HG03060 (cell line): ENCODE measurements around the gene MBOAT2.
"Not testable (repeated sequence)": the region's sequence is repeated elsewhere in the genome, so short reads cannot be mapped to it uniquely, and the experiment has no call there.

Source experiments
- ATAC-seq: cut with Tn5 transposase; IDR thresholded peaks from one replicate; pipeline ENCODE4 v1.9.1; 2021; ENCODE audit warnings: low read depth, moderate number of reproducible peaks; ENCODE audit not compliant: unreplicated experiment

MBOAT2 gene

GRCh38 chr2:8965216-8965969 is 38.1 kb downstream of the MBOAT2 start:
- ATAC-seq = no peak

- ATAC-seq = no peak
These were observed 40.6 kb downstream of the MBOAT2 start for GRCh38 chr2:8962890-8963289.

GRCh38 chr2:8957628-8958027 is 45.9 kb downstream of the MBOAT2 start:
- no peak for ATAC-seq

DNA sequence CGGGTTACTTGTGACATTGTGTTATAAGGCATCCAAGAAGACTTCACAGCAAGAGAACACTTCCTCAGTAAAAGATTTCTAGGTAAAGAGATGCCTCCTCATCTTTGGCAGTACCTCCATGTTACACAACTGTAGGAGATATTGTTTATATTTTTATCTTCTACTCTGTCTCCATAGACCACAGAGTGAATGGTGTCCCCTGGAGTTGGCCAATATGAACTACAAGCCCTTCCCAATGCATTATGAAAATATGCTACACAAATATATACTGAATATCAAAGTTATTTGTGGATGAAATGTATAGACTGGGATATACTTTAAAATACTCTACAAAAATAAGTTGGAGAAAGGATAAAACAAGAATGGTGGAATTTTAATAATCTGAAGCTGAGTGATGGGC is 46.7 kb downstream of the MBOAT2 start:
- ATAC-seq = no peak

DNA sequence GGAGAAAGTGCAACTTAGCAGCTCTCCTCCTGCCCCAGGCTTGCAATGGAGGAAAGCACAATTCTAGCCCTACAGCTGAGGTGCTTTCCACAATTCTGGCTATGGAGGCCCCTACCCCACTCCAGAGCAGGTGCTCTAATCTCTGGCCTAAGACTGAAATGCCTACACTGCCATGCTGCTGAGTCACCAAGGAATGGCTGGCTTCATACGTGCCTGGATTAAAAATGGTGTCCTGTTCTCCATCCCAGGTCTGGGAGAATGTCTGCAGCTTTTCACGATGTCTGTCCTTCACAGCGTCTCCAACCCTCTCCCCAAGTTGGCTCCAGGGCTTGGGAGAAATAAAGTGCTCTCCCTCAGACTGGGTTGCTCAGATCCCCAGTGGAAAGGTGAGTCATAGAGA is 48.5 kb downstream of the MBOAT2 start:
- no peak for ATAC-seq

DNA sequence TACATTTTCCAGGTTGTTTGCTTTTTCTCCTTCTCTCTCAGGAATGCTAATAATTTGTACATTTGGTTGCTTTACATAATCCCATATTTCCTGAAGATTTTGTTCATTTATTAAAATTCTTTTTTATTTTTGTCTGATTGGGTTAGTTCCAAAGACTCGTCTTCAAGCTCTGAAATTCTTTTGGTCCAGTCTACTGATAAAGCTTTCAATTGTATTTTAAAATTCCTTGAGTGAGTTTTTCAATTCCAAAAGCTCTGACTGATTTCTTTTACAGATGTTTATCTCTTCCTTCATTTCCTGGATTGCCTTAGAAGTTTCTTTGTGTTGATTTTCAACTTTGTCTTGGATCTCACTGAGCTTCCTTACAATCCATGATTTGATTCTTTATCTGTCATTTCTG is 50.0 kb downstream of the MBOAT2 start:
- ATAC-seq = no peak

DNA sequence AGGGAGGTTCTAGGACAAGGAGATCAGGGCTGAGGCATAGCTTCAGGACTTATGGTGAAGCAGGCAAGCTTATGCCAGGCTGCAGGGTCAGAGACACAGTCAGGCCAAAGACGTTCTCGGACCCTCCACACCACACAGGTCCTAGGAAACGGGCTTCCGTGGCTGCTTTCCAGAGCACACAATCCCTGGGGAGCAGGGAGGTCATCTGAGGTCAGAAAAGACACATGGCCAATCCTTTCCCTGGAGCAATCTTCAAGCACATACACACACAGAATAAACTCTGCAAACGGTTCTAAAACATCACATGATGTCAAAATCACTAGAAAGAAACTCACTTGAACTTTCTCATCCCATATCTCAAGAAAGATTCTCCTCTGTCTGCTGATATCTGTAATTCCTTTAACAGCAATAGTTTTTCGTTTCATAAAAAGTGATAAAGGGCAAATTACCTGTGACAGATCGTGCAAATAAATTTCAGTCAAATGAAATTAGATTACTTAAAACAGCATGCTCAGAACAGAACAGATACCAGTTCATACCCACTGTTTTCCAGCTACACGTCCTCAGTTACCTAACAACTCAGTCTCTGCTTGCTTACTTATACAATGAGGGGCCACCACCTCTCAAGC is 63.9 kb downstream of the MBOAT2 start:
- ATAC-seq = no peak

DNA sequence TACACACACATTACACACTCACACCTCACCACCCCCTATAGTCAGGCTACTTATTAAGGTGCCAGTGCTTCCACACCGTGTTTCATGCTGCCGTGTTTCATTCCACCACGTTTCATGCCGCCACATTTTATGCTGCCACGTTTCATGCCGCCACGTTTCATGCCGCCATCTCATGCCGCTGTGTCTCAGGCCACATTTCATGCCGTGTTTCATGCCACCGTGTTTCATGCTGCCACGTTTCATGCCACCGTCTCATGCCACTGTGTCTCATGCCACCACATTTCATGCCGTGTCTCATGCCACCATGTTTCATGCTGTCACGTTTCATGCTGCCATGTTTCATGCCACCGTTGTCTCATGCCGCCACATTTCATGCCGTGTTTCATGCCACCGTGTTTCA is 65.1 kb downstream of the MBOAT2 start:
- ATAC-seq = no peak

DNA sequence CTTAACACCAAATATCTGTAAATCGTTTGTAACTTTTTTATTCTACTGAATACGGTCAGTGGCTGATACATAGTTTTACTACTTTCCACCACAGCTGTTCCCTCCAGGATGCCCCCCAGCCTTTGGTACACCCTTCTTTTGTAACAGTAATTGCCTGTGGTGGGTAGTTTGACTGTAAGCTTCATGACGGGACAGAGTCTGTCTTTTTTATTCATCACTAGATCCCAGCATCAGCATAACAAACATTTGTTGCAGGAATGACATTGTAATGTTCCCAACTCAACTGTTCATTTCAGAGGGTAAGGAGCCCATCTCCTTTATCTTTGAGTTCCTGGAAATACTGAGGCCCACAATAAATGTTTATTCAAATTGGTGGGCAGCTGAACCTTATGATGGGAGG is 67.5 kb downstream of the MBOAT2 start:
- no peak for ATAC-seq

DNA sequence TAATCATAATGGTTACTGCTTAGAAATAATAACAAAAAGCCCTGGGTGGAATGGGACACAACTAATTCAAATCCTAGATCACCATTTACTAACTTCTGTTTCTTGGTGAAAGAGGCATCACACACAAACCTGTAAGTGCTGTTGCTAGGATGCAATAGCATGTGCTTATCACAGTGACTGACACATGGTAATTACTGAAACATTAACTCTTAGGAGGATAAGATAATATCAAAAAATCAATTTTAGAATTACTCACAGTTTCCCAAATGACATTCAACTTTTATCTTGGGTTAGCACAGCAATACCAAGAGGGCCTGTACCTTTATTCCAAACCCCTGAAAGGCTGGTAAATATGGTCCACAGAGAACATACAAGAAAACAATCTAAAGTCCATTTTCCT is 69.1 kb downstream of the MBOAT2 start:
- ATAC-seq = no peak

DNA sequence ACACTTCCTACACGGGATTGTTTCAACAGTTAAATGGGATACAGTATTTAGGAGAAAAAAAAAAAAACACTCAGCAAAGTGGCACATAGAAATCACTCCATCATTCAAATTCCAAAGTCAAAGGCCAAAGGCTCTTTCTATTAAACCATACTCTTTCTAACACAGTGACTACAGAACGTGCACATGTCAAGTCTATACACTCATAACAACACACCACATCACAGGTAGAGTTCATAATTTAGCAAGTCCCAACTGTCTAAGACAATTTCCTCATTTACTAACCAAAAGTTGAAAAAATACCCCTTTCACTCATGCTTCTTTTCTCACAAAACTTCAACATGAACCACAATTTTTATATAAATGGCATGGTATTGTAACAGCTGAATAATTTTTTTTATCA is 70.8 kb downstream of the MBOAT2 start:
- ATAC-seq = no peak

GRCh38 chr2:8930185-8930584 is 73.3 kb downstream of the MBOAT2 start:
- ATAC-seq = not testable (repeated sequence)

DNA sequence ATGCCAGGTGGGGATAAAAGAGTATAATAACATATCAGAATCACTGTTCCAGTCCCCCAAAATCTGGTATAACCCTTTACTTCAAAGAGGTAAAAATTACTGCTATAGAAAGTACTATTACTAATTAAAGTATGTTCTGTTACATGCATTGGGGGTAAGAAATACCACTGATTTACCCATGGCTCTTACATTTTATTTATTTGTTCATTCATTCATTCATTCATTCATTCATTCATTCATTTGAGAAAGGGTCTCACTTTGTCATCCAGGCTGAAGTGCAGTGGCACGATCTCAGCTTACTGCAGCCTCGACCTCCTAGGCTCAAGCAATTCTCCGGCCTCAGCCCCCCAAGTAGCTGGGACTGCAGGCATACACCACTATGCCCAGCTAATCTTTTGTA is 74.4 kb downstream of the MBOAT2 start:
- ATAC-seq = no peak

DNA sequence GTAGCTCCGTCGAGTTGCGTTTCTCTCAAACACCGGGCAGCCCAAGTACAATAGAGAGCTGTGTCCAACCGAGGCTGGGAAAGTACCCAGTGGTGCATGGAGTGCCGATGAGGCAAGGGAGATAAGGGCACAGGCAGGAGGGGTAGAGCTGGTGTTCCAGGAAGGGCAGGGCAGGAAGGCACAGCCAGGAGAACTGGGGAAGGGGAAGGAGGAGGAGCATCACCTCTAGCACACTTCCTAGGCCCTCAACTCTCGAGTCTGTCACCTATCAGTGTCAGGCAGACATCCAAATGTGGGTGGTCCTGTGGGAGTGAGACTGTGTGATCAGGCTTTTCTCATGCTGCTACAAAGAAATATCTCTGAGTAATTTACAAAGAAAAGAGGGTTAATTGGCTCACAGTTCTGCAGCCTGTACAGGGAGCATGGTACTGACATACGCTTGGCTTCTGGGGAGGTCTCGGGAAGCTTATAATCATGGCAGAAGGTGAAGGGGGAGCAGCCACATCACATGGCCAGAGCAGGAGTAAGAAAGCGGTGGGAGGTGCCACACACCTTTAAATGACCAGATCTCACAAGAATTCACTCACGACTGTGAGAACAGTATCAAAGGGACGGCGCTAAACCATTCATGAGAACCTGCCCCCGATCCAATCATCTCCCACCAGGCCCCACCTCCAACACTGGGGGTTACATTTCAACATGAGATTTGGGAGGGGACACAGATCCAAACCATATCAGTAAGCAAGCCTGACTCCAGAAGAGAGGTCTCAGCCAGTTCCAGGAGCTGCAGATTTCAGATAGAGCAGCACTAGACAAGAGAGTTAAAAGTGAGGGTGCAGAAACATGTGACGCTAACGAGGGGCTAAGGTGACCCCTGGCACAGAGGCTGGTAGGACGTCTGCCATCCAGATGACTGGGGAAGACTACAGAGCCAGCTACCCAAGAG is 75.7 kb downstream of the MBOAT2 start:
- ATAC-seq = no peak

- ATAC-seq = no peak
These were observed 77.1 kb downstream of the MBOAT2 start for GRCh38 chr2:8926356-8926755.

DNA sequence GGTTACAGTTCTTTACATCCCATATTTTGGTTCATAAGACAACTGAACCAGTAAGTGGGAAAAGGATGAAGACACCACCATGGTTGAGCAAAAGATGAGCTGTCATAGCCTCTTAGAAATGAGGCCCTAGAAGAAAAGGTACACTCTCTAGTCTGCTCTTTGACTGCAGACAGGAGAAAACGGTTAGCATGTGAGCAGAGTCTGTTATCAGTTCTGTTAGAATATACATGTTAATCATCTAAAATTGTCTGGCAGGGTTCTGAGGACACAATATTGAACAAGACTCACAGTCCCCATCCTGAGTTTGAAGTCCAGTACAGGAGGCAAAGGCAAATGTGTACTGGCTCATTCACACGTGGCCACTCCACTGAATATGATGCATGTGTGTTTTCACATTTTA is 78.1 kb downstream of the MBOAT2 start:
- no peak for ATAC-seq

DNA sequence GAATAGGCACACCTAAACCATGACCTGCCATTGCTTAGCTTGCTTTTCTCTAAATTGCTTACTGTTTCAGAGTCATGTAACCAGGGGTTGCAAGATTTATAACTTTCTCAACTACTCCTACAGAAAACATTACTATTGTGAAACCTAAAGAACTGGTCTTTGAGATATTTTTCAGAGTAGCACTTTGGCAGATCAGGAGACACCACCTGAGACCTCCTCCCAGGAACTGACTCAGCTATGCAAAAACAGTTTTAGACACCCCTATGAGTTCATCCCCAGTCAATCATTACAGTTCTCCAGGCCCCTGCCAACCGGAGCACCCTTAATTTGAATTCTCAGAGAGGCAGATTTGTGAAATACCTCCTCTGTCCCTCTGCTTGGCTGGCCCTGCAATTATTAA is 80.3 kb downstream of the MBOAT2 start:
- ATAC-seq = no peak

- no peak for ATAC-seq
These were observed 81.1 kb downstream of the MBOAT2 start for GRCh38 chr2:8922431-8922830.

DNA sequence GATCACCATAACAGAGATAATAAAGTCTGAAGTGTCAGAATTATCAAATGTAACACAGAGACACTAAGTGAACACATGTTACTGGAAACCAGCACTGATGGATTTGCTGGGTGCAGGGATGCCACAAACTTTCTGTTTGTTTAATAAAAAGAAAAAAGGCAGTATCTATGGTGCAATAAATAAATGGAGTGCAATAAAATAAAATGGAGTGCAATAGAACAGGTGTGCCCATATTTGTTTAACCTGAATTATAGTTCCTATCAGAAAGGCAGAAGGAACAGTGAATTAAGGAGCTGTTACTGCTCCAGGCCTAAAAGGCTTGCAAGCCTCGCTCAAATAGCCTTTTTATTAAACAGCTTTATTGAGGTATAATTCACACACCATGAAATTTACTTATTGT is 85.1 kb downstream of the MBOAT2 start:
- no peak for ATAC-seq

- no peak for ATAC-seq
These were observed 87.5 kb downstream of the MBOAT2 start for GRCh38 chr2:8915941-8916340.

DNA sequence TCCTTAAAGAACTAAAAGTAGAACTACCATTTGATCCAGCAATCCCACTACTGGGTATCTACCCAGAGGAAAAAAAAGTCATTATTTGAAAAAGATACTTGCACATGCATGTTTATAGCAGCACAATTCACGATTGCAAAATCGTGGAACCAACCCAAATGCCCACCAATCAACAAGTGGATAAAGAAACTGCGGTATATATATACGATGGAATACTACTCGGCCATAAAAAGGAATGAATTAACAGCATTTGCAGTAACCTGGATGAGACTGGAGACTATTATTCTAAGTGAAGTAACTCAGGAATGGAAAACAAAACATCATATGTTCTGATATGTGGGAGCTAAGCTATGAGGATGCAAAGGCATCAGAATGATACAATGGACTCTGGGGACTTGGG is 89.7 kb downstream of the MBOAT2 start:
- not testable (repeated sequence) for ATAC-seq
